Measurements from ENCODE around the gene ARHGEF7. TPM values are rescaled to one million over a fixed set of nuclear protein-coding genes. Genes with fewer than 3 reads are reported as not detected.
A peak's percentile ranks its signal among the peaks of the same experiment; 100 is the strongest.

The ARHGEF7 gene
- total RNA-seq, 2 donors from 2014 or later = 70.3 to 73.2 TPM

DNA sequence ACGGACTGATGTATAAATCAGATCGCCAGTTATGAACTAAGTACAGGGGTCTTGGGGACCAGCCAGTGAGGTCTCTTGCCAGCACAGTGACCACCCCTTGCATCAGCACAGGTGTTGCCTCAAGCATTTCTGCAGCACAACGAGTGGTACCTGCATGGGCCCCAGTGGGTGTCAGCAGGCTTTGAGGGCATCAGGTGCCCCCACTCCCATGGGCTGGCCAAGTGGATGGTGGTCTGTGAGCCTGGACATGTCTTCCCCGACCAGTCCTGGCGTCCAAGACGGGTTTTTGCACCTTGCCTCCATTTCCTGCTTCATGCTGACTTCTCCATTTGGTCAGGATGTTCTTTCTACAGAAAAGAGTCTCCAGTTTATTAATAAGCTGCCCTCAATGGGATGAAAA is 22.4 kb upstream of the ARHGEF7 start:
- no peak overlapping the region for H3K4me3 Mint-ChIP-seq
- no peaks in the 10 kb centered on the region for H3K36me3 Mint-ChIP-seq
- DNase-seq (ENCODE audit: low spot score) (no peak), ATAC-seq (no peak)
- no peaks in the 10 kb centered on the region for H3K9me3 Mint-ChIP-seq
- H3K4me1 Mint-ChIP-seq (ENCODE audit: low read depth in 2 of 2) = no peaks in the 10 kb centered on the region
- peaks cover 26 to 27% of the 10 kb centered on the region in 2 donors for H3K27me3 Mint-ChIP-seq
- H3K27ac Mint-ChIP-seq = no peak overlapping the region

DNA sequence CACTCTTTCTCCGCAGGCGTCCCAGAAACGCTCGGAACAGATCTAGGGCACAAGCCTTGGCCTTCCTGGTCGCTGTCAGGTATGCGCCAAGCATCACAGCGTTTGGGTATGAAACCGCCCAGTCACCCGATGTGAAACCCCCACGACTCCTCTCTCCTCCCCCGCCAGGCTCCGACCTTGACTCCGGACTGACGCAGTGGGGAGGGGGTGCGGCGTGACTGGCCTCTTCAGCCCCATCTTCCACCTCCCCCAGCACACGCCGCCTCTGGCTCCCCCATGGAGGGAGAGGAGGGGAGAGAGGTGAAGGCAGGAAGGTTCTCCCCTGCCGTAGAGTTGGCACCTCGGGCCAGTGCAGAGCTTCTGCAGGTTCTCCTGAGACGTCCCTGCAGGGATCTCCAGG is 22.0 kb upstream of the ARHGEF7 start:
- no peak overlapping the region for H3K4me3 Mint-ChIP-seq
- no peaks in the 10 kb centered on the region for H3K9me3 Mint-ChIP-seq
- H3K4me1 Mint-ChIP-seq (ENCODE audit: low read depth in 2 of 2) = no peaks in the 10 kb centered on the region
- H3K27ac Mint-ChIP-seq = no peak overlapping the region
- ATAC-seq = peak in 1 of 2 donors; percentile 20
- no peak for DNase-seq (ENCODE audit: low spot score)
- peaks cover 27 to 32% of the 10 kb centered on the region in 2 donors for H3K27me3 Mint-ChIP-seq
- H3K36me3 Mint-ChIP-seq = no peaks in the 10 kb centered on the region

DNA sequence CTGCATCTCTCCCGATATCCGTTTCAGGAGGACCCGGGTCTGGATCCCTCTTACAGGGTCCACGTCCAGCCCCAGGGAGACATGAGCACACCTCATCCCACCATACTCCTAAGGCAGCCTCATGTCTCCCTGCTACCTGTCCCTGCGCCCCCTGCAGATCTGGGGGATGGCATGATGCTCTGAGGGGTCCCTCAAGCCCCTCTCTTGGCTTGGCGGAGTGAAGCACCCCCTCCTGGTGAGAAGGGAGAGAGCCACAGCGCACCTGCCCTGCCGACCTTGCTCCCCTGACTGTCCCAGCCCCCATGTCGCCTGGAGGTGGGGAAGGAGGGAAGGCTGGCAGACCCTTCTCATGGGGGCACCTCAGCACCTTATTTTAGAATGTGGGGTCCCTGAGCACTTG is 21.5 kb upstream of the ARHGEF7 start:
- H3K4me3 Mint-ChIP-seq = no peak overlapping the region
- no peaks in the 10 kb centered on the region for H3K36me3 Mint-ChIP-seq
- no peak overlapping the region for H3K27ac Mint-ChIP-seq
- H3K9me3 Mint-ChIP-seq = no peaks in the 10 kb centered on the region
- peak in 1 of 2 donors; percentile 36 for ATAC-seq
- H3K4me1 Mint-ChIP-seq (ENCODE audit: low read depth in 2 of 2) = no peaks in the 10 kb centered on the region
- no peak for DNase-seq (ENCODE audit: low spot score)
- peaks cover 30 to 37% of the 10 kb centered on the region in 2 donors for H3K27me3 Mint-ChIP-seq

DNA sequence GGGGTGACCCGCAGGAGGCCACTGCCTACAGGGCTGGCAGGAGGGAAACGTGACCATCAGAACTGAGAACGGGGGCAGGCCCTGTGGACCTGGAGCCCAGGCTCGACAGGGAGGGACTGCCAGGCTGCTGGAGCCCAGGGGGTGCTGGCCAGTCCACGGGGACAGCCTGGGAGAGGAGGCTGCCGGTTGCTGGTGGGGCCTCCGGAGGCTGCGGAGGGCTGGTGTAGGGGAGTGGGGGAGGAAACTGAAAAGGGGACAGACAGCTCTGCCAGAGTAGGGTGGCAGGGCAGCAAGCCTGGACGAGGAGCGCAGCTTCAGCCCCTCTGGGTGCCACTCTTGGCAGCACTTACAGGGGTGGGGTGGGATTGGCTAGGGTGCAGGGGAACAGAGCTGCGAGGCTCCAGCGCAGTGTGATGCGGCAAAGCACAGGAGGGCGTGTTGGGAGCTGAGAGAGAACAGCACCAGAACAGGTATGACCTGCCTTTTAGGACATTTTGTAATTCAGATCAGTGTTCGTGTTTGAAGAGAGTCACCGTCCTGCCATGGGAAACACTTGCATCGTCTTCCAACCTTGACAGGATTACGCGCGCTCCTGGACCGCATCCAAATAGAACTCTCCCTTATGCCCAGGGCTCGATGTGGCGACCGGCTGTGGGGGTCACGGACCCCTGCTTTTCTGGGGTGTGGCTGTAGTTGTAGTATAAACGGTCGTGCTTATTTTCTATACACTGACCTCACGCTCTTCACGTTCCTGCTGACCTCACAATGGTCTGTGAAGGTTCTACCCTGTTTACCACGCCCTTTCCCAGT is 19.9 kb upstream of the ARHGEF7 start:
- no peaks in the 10 kb centered on the region for H3K4me1 Mint-ChIP-seq (ENCODE audit: low read depth in 2 of 2)
- no peak overlapping the region for H3K27ac Mint-ChIP-seq
- DNase-seq (ENCODE audit: low spot score) (no peak), ATAC-seq (peak in 1 of 2 donors; percentile 5)
- H3K36me3 Mint-ChIP-seq = no peaks in the 10 kb centered on the region
- no peaks in the 10 kb centered on the region for H3K9me3 Mint-ChIP-seq
- H3K4me3 Mint-ChIP-seq = no peak overlapping the region
- H3K27me3 Mint-ChIP-seq = peaks cover 42 to 53% of the 10 kb centered on the region in 2 donors

DNA sequence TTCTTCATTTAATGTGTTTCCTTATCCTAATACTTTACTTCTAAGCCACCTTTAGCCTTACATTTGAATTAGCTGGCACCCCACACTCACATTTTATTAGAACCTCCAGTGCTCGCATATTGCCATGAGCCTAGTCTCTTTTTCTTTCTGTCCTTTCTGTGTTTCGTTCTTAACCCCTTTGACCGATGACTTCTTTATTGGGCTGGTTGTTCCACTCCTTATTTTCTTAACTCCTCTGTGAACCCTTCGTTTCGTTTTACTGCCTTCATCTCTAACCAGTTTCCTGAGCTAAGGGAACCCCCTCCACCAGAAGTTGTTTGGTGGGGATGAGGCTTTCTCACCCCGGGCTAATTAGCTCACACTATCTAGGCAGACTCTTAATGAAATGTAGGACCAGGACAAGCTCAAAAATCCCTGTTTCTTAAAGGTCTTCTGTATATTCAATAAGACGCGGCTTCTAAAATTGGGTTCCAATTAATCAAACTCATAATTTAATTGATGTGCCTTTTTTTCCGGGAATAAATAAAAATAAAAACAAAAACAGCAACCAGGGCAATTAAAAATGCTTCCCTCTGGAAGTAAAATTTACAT is 19.1 kb upstream of the ARHGEF7 start:
- peaks cover 44 to 53% of the 10 kb centered on the region in 2 donors for H3K27me3 Mint-ChIP-seq

DNA sequence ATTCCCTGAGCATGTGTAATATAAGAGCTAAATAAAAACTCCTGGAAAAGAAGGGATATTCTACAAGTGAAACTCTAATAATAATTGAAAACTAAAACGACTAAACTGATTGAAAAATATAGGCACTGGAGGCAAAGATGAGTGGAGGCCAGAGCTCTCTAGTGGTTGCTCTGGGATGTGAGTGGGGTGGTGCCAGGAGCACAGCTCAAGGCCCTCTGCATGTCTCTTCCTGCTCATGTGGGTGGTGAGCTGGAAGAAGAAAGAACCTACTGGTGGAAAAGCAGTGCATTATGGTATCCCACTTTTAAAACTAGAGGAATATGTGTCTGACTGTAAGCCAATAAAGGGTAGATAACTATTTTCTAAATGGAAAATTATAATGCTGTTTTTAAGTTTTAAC is 15.8 kb upstream of the ARHGEF7 start:
- DNase-seq (ENCODE audit: low spot score) (no peak), ATAC-seq (no peak)
- Mint-ChIP-seq H3K36me3 (peaks cover 27% of the 10 kb centered on the region), H3K4me1 (ENCODE audit: low read depth in 2 of 2) (no peaks in the 10 kb centered on the region), H3K4me3 (no peak overlapping the region), H3K27me3 (peaks cover 57 to 71% of the 10 kb centered on the region in 2 donors), H3K27ac (no peak overlapping the region), H3K9me3 (peaks cover 10% of the 10 kb centered on the region)

More for the DNA sequence above, 19.1 kb upstream of the ARHGEF7 start:
- no peak overlapping the region for H3K27ac Mint-ChIP-seq
- ATAC-seq = no peak
- no peak overlapping the region for H3K4me3 Mint-ChIP-seq
- no peaks in the 10 kb centered on the region for H3K4me1 Mint-ChIP-seq (ENCODE audit: low read depth in 2 of 2)
- no peak for DNase-seq (ENCODE audit: low spot score)
- no peaks in the 10 kb centered on the region for H3K36me3 Mint-ChIP-seq
- H3K9me3 Mint-ChIP-seq = no peaks in the 10 kb centered on the region

DNA sequence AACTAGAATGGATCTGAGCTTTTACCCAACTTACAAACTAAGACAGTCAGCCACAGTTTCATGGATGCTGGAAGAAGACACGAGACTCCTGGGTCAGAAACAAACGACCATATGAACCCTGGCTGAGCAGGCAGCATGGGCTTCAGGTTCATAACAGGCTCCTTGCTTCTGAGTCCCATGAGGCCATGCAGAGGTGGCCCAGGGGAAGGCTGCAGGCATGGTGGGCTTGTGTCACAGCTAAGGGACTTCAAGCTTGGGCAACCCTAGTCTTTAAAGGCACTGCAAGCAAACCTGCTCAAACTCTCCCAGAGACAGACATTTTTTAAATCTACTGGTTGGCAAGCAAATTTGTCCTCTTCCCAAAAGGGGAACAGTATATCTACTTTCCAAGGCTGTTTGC is 5.1 kb upstream of the ARHGEF7 start:
- Mint-ChIP-seq H3K9me3 (peaks cover 3% of the 10 kb centered on the region), H3K4me3 (no peak overlapping the region), H3K4me1 (ENCODE audit: low read depth in 2 of 2) (peaks cover 0 to 6% of the 10 kb centered on the region in 2 donors), H3K27ac (no peak overlapping the region), H3K27me3 (peaks cover 45 to 74% of the 10 kb centered on the region in 2 donors), H3K36me3 (peaks cover 3% of the 10 kb centered on the region)
- ATAC-seq (no peak), DNase-seq (ENCODE audit: low spot score) (no peak)

DNA sequence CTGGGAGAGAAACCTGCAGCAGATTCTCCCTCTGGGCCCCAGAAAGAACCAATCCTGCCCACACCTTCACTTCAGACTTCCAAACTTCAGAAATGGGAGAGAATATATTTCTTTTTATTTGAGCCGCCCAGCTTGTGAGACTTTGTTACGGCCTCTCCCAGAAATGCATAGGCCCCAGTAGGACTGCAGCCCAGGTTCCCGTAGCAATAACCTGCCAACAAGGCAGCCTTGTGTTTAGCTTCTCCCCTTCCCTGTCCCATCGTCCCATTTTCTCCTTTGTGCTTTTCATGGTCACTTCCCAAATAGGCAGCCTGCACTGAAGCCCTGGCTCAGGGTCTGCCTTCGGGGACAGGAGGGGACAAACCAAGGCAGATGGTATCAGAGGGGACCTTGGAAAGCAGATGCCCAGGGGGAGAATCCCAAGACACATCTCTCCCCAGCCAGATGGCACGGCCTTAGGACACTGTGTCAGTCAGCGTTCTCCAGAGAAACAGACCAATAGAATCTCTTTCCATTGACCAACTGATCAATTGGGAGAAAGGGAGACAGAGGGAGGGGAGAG is 3.7 kb upstream of the ARHGEF7 start:
- ATAC-seq = no peak
- Mint-ChIP-seq H3K27me3 (peaks cover 39 to 67% of the 10 kb centered on the region in 2 donors), H3K36me3 (no peaks in the 10 kb centered on the region), H3K9me3 (no peaks in the 10 kb centered on the region), H3K4me3 (no peak overlapping the region), H3K27ac (no peak overlapping the region), H3K4me1 (ENCODE audit: low read depth in 2 of 2) (peaks cover 5 to 9% of the 10 kb centered on the region in 2 donors)
- no peak for DNase-seq (ENCODE audit: low spot score)

DNA sequence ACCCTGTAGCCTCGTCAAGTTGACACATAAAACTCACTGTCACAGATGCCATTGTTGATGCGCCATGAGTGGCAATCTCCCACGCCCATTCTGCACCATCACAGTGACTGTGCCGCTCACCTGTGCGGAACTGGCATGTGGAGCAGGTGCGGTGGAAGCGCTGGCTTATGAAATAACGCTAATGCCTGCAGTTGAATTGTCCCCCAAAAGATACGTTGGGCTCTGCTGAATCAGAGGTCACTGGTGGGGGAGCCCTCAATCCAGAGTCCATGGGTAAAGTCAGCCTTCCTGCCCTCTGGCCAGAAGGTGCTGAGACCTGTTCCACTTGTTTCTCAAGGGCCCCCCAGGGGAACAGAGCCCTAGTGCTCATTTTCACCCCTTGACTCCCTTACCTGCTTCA is 2.9 kb upstream of the ARHGEF7 start:
- Mint-ChIP-seq H3K27ac (no peak overlapping the region), H3K36me3 (no peaks in the 10 kb centered on the region), H3K9me3 (no peaks in the 10 kb centered on the region), H3K4me3 (no peak overlapping the region), H3K4me1 (ENCODE audit: low read depth in 2 of 2) (peaks cover 5 to 9% of the 10 kb centered on the region in 2 donors), H3K27me3 (peaks cover 32 to 67% of the 10 kb centered on the region in 2 donors)
- no peak for ATAC-seq
- no peak for DNase-seq (ENCODE audit: low spot score)

DNA sequence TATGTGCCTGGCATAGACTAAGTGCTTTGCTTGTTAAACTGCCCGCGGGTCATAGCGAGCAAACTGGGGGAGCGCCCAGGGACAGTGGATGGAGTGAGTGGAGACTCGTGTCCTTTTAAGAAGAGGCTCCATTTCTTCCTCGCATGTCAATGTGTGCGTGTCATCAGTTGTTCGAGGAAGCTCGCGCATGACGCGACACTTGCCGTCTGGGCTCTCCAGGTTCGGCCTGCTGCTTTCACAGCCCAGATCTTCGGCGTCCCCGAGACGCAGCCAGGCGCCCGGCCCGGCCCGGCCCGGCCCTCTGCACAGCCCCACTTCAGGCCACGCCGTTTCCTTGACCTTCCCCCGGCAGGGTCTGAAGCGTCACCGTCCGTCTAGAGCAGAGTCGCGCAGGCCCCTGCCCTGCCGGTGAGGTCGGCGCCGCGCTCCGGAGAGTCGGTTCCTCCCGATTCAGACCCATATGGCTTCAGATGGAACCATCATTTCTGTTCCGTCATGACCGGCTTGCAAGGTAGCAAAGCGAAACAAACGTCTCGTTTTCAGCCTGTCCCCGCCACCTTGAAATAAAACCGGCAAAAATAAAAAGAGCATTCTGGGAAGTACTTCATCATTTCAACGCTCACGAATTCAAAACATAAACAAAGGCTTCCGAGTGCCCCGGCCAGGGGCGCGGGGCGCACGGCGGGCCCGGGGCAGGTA is 599 bp upstream of the ARHGEF7 start:
- ATAC-seq (peak; percentile 58 to 64), DNase-seq (ENCODE audit: low spot score) (no peak)
- Mint-ChIP-seq H3K4me3 (peak overlapping the region; percentile 74), H3K9me3 (no peaks in the 10 kb centered on the region), H3K27ac (no peak overlapping the region), H3K4me1 (ENCODE audit: low read depth in 2 of 2) (peaks cover 5 to 9% of the 10 kb centered on the region in 2 donors), H3K36me3 (no peaks in the 10 kb centered on the region), H3K27me3 (peaks cover 40 to 81% of the 10 kb centered on the region in 2 donors)

DNA sequence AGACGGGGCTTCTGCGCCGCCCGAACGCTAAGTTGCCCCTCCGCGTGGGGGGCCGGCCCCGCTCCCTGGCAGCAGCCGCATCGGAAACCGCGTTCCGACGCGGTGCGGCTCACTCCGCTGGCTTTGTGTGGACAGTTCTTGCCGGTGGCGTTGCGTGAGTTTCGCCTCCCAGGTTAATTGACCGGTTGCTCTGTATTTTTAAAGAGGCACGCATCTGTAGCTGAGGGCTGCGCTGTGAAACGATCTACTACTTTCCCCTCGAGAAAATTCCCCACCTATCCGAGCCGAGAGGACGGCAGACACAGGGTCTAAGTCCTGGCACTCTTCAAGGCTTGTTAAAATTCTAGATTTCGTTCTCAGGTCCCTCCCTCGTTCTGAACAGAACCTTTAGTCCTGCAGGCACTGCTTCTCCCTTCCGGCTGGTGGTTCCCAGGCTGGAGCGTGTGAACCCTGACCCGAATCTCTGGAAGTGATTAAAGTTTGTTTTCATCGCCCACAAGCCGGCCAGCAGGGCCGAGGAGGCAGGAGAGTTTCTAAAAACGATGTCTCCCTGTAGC is 933 bp downstream of the ARHGEF7 start:
- Mint-ChIP-seq H3K9me3 (no peaks in the 10 kb centered on the region), H3K27me3 (peaks cover 47 to 82% of the 10 kb centered on the region in 2 donors), H3K36me3 (no peaks in the 10 kb centered on the region), H3K4me1 (ENCODE audit: low read depth in 2 of 2) (peaks cover 5 to 9% of the 10 kb centered on the region in 2 donors), H3K27ac (no peak overlapping the region), H3K4me3 (peak overlapping the region; percentile 78)
- ATAC-seq = no peak
- DNase-seq (ENCODE audit: low spot score) = no peak

DNA sequence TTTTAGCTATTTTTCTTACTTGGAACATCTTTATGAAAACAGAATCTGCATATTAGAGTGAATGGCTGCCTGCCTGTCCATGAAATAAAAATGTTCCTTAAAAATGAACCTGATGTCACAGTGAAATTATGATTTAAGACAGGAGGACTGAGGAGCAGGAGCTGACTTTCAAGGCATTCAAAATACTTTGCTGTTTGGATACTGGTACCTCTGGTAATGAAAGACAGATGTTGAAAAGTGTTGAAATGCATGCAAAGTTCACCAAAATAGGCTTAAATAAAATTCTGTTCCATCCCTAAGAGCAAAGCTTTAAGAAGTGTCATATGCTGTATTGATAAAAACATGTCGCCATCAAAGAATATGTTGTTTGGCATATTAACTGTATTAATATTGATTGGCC is 1.7 kb downstream of the ARHGEF7 start:
- H3K4me3 Mint-ChIP-seq = no peak overlapping the region
- DNase-seq (ENCODE audit: low spot score) (no peak), ATAC-seq (no peak)
- H3K27ac Mint-ChIP-seq = no peak overlapping the region
- no peaks in the 10 kb centered on the region for H3K36me3 Mint-ChIP-seq
- peaks cover 45 to 74% of the 10 kb centered on the region in 2 donors for H3K27me3 Mint-ChIP-seq
- H3K4me1 Mint-ChIP-seq (ENCODE audit: low read depth in 2 of 2) = peaks cover 5 to 9% of the 10 kb centered on the region in 2 donors
- H3K9me3 Mint-ChIP-seq = no peaks in the 10 kb centered on the region

DNA sequence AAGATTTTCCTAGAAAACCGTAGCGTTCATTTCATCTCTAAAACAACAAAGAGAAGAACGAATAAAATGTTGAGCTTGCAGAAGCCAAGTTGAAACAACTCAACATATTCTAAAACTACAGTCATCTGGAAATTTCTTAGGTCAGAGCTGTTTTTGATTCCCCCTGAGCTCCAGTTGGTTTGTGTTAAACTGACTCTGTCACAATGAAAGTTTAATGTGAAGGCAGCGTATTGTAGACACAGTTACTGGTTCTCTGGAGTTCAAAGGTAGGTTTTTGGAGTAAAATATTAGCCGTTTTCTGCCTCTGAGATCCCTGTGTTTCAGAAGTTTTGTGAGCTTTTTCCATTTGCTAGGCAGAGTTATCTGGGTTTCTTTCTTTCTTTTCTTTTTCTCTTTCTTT is 2.2 kb downstream of the ARHGEF7 start:
- H3K9me3 Mint-ChIP-seq = no peaks in the 10 kb centered on the region
- H3K36me3 Mint-ChIP-seq = no peaks in the 10 kb centered on the region
- H3K4me3 Mint-ChIP-seq = no peak overlapping the region
- H3K4me1 Mint-ChIP-seq (ENCODE audit: low read depth in 2 of 2) = peaks cover 5 to 9% of the 10 kb centered on the region in 2 donors
- DNase-seq (ENCODE audit: low spot score) (no peak), ATAC-seq (no peak)
- H3K27ac Mint-ChIP-seq = no peak overlapping the region
- peaks cover 44 to 72% of the 10 kb centered on the region in 2 donors for H3K27me3 Mint-ChIP-seq
